ENCODE results near the gene STRN4. TPM values are rescaled to one million over a fixed set of nuclear protein-coding genes. Genes with fewer than 3 reads are reported as not detected.

The STRN4 gene, protein sequence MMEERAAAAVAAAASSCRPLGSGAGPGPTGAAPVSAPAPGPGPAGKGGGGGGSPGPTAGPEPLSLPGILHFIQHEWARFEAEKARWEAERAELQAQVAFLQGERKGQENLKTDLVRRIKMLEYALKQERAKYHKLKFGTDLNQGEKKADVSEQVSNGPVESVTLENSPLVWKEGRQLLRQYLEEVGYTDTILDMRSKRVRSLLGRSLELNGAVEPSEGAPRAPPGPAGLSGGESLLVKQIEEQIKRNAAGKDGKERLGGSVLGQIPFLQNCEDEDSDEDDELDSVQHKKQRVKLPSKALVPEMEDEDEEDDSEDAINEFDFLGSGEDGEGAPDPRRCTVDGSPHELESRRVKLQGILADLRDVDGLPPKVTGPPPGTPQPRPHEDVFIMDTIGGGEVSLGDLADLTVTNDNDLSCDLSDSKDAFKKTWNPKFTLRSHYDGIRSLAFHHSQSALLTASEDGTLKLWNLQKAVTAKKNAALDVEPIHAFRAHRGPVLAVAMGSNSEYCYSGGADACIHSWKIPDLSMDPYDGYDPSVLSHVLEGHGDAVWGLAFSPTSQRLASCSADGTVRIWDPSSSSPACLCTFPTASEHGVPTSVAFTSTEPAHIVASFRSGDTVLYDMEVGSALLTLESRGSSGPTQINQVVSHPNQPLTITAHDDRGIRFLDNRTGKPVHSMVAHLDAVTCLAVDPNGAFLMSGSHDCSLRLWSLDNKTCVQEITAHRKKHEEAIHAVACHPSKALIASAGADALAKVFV
- total RNA-seq: 10 to 100 TPM; 37.7 to 73.7 (median 43.0) TPM

DNA sequence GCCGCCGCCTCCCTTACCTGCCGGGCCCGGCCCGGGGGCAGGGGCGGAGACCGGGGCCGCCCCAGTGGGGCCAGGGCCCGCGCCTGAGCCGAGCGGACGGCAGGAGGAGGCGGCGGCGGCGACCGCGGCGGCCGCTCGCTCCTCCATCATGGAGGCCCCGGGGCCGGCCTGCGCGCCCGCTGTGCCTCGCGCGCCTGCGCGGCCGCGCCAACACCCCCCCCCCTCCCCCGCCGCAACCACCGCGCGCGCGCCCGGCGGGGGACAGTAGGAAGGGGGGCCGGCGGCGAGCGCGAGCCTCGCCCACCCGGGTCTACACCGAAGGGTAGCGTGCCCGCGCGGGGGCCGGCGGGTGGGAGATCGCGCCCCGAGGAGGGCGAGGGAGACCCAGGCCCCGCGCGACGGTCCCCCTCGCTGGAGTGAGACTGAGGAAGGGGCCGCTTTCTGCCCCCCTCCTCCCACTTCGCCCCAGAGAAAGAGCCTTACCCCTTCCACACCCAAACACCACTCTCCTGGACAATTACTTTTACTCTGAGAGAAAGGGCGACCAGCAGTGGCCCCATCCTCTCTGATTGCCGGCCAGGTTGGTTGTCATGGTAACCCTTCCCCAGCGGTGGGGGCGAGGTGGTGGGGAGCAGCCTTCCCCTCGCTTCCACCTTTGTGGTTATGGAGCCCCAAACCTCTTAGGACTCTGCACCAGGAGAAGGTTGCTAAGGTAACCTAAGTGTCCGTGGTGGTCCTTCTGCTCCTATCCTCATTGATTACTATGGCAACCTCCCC lies at the start of gene STRN4:
TSS of gene STRN4 (minus strand) at position 170 of the 777 bp plus-strand sequence. CDS start at position 150, 20 bp downstream.
- TF ChIP-seq, protein P1, sequence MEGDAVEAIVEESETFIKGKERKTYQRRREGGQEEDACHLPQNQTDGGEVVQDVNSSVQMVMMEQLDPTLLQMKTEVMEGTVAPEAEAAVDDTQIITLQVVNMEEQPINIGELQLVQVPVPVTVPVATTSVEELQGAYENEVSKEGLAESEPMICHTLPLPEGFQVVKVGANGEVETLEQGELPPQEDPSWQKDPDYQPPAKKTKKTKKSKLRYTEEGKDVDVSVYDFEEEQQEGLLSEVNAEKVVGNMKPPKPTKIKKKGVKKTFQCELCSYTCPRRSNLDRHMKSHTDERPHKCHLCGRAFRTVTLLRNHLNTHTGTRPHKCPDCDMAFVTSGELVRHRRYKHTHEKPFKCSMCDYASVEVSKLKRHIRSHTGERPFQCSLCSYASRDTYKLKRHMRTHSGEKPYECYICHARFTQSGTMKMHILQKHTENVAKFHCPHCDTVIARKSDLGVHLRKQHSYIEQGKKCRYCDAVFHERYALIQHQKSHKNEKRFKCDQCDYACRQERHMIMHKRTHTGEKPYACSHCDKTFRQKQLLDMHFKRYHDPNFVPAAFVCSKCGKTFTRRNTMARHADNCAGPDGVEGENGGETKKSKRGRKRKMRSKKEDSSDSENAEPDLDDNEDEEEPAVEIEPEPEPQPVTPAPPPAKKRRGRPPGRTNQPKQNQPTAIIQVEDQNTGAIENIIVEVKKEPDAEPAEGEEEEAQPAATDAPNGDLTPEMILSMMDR (IDR thresholded peaks at IDR 0.05; ENCODE audit: low read depth): no peak

DNA sequence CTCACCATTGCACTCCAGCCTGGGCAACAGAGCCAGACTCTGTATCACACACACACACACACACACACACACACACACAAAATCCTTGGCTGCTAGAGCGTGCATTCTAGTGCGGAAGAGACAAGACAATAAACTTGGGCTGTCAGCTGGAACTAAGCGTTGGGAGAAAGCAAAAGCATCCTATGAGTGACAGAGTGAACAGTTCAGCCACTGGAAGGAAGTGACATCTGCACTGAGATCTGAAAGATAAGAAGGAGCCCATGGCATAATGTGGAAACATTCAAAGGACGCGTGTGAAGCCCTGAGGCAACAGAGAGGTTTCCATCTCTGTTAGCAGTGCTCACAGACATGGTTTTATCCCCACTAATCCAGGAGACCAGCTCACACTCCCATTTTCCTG lies 45.7 kb upstream of the STRN4 start:
- TF ChIP-seq, protein P1 (IDR thresholded peaks at IDR 0.05; ENCODE audit: low read depth): no peak

- TF ChIP-seq, protein P1 (IDR thresholded peaks at IDR 0.05; ENCODE audit: low read depth): no peak
These were observed 43.1 kb upstream of the STRN4 start for GRCh38 chr19:46789371-46789770.

DNA sequence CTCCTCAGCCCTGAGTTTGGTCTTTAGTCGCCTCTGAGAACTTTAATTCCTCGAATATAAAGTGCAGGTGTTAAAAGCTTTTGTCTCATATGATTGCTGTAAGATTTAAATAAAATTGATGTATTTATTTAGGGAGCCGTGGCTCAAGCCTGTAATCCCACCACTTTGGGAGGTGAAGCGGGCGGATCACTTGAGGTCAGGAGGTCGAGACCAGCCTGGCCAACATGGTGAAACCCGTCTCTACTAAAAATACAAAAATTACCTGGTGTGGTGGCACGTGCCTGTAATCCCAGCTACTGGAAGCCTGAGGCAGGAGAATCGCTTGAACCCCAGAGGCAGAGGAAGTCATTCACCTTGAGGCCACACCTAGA lies 42.7 kb upstream of the STRN4 start:
- TF ChIP-seq, protein P1 (IDR thresholded peaks at IDR 0.05; ENCODE audit: low read depth): no peak

DNA sequence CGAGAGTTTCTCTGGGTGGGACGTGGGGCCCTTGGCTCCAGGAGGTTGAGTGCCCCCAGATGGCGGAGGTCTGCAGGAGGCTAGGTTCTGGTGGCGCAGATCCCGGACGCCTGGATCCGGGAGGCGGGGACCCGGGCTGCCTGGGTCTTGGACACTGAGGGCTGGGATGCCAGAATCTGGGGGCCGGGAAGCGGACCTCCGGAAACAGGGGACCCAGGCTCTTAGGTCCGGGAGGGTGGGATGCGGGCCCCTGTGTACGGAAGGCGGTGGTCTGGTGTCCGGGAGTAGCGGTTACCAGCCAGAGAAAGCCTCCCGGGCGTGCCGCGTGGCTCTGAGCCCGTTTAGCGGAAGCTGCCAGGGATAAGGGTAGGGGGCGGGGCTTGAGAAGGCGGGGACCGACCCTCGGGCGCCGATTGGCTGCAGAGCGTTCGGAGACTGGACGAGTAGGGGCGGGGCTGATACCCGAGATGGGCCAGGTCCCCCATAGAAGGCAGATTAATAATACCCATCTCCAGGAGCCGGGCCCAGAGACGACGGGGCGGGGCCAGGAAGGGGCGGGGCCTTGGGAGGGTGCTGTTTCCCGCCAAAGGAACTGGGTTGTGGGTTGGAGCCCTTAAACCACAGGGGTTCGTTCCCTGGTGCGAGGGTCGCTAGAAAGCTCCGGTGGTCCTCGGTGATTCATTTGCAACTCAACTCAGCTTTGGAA lies 42.2 kb upstream of the STRN4 start, which contains the start of gene SLC1A5:
TSS of gene SLC1A5 (minus strand) at position 333 of the 706 bp plus-strand sequence. CDS start 629 bp downstream, outside the sequence.
- TF ChIP-seq, protein P1 (IDR thresholded peaks at IDR 0.05; ENCODE audit: low read depth): no peak

GRCh38 chr19:46787331-46788261 lies 41.3 kb upstream of the STRN4 start:
- TF ChIP-seq, protein P1 (IDR thresholded peaks at IDR 0.05; ENCODE audit: low read depth): no peak

Measured in subcutaneous adipose tissue (tissue), 4 donors.